Omental fat pad (tissue), 4 donors: ENCODE results near the gene FBXW5. TPM values are rescaled to one million over a fixed set of nuclear protein-coding genes. Genes with fewer than 3 reads are reported as not detected.

ENCODE experiments used
- ATAC-seq: fragments of 150-250 bp; one replicate; pipeline ENCODE4 v1.9.1; 2016; ENCODE audit warnings: mild to moderate bottlenecking, moderate library complexity; ENCODE audit not compliant: low FRiP score
- DNase-seq: peaks from one replicate; pipeline ENCODE4 v3.0.0-alpha.2; 2019; ENCODE audit warnings: low spot score
- total RNA-seq, 4 donors: library from RNA; depleted of rRNA; stranded (reverse); fragments of >200 nt; gene quantifications; one replicate each; pipeline ENCODE4 v1.1.0, GENCODE V29; 2016
- TF ChIP-seq, protein P1 (sequence below), 3 donors: fragments of 450-650 bp; IDR thresholded peaks; one replicate each; pipeline ENCODE4 v1.5.1; 2016 to 2017; ENCODE audit warnings: antibody characterized with exemption in 3 of 3, mild to moderate bottlenecking in 3 of 3, moderate library complexity in 2 of 3

FBXW5 gene
- total RNA-seq, 4 donors from 2014 or later, result 154 to 242 (median 185) TPM

GRCh38 chr9:136975644-136976043, 31.1 kb upstream of the FBXW5 start:
- TF ChIP-seq, protein P1, sequence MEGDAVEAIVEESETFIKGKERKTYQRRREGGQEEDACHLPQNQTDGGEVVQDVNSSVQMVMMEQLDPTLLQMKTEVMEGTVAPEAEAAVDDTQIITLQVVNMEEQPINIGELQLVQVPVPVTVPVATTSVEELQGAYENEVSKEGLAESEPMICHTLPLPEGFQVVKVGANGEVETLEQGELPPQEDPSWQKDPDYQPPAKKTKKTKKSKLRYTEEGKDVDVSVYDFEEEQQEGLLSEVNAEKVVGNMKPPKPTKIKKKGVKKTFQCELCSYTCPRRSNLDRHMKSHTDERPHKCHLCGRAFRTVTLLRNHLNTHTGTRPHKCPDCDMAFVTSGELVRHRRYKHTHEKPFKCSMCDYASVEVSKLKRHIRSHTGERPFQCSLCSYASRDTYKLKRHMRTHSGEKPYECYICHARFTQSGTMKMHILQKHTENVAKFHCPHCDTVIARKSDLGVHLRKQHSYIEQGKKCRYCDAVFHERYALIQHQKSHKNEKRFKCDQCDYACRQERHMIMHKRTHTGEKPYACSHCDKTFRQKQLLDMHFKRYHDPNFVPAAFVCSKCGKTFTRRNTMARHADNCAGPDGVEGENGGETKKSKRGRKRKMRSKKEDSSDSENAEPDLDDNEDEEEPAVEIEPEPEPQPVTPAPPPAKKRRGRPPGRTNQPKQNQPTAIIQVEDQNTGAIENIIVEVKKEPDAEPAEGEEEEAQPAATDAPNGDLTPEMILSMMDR (IDR thresholded peaks at IDR 0.05), result no peak
- ATAC-seq (no peak), DNase-seq (no peak)

DNA sequence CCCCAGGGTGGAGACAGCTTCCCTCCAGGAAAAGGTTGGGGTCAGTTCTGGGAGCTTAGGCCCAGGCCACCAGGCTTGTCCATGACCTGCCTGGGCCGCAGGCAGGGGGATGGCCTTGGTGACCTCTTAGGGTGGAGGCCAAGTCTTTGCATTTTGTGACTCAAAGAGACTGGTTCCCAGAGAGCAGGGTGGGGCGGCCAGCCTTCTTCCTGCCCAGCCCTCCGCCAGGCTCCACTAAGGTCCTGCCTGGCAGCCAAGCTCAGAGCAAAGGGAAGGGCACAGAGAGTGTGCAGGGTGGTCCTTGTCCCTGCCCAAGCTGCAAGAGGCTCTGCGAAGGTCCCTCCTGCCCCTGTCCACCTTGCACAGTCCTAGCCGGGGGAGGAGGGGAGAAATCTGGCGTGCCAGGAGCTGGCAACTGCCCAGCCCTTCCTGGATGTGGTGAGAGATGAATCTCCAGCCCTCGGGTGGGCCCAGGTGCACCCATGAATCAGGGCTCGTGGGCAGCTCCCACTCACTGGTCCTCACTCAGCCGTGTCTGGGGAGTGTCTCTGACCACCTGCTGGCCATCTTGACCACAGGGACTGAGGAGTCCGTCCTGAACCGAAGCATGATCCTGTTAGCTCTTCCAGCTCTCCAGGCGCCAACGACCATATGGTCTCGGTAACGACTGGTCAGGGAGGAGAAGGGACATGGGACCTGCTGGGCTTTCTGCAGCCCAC, 30.4 kb upstream of the FBXW5 start:
- TF ChIP-seq, protein P1 (IDR thresholded peaks at IDR 0.05), result no peak
- no peak for ATAC-seq
- DNase-seq, result no peak

- TF ChIP-seq, protein P1 (IDR thresholded peaks at IDR 0.05), result no peak
- ATAC-seq (no peak), DNase-seq (no peak)
These were observed 29.4 kb upstream of the FBXW5 start for GRCh38 chr9:136973618-136974617.

DNA sequence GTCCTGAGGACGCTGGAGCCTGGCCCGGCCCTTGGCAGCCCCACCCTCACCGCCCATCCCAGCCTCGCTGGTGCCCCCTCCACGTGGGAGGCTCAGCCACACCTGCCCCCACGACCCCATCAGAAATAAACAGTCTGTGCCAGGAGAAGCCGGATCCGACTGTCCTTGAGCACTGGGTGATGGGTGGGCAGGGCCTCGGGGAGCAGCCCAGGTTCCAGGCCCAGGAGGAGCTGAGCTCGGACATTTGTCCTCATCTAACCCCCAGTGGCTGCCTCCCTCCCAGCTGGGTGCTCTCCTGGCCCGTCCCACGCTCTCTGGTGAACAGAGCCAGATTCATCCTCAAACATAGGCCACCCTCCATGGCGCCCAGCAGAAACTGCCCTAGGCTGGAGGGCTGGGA, 28.2 kb upstream of the FBXW5 start:
- TF ChIP-seq, protein P1 (IDR thresholded peaks at IDR 0.05), result no peak
- ATAC-seq (no peak), DNase-seq (no peak)

DNA sequence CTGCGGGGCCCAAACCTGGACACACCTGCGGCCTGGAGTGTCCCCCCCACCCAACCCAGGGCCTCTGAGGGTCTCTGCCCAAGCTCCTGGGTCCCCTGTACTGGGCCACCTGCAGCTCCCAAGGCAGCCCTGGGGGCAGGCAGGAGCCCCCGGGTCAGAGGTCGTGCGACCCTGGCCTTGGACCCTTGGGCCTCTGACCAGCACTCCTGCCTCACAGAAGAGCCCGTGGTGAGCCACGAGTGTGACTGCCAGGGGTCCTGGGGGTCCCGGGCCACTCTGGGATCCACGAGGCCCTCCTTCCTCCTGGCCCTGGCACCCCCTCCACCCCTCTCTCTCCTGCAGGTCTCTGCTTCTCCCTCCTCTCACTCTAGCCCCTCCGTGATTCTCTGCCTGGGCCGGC, 27.8 kb upstream of the FBXW5 start:
- TF ChIP-seq, protein P1 (IDR thresholded peaks at IDR 0.05), result no peak
- no peak for DNase-seq
- ATAC-seq, result no peak

GRCh38 chr9:136971746-136972145, 27.2 kb upstream of the FBXW5 start:
- ATAC-seq (no peak), DNase-seq (no peak)

More at GRCh38 chr9:136971746-136972145, 27.2 kb upstream of the FBXW5 start:
- TF ChIP-seq, protein P1 (IDR thresholded peaks at IDR 0.05), result no peak
